ENCODE results near the gene VANGL2.

The VANGL2 gene

DNA sequence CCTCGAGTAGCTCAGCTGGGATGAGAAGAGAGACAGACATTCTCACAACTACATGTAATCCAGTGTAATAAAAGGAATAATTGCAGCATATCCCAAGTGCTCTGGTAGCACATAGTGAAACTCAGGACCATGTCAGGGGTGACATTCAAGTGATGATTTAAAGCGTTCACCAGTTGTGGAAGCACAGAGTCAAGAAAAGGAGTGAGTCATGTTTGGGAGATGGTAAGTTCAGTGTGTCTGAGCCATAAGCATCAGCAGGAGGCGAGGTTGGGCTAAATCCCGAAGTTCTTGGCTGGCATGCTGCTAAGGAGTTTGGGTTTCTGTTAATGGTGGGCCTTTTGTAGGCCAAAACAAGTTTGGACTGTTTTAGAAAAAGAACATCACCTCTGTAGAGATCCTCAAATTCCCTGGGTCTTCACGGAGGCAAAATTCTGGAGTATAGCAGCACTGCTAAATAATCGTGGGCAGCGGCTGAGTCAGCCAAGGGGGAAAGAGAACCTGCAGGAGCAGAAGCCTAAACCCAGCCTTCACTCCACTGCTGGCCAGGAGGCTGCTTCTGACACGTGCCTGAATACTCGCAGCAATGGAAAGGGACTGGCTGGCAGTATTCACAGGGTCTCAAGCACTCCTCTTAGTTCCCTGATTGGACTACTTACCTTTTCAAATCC, 40.7 kb upstream of the VANGL2 start:
- H3K27ac ChIP-seq, result no peak overlapping the region
- TF ChIP-seq, protein P1, sequence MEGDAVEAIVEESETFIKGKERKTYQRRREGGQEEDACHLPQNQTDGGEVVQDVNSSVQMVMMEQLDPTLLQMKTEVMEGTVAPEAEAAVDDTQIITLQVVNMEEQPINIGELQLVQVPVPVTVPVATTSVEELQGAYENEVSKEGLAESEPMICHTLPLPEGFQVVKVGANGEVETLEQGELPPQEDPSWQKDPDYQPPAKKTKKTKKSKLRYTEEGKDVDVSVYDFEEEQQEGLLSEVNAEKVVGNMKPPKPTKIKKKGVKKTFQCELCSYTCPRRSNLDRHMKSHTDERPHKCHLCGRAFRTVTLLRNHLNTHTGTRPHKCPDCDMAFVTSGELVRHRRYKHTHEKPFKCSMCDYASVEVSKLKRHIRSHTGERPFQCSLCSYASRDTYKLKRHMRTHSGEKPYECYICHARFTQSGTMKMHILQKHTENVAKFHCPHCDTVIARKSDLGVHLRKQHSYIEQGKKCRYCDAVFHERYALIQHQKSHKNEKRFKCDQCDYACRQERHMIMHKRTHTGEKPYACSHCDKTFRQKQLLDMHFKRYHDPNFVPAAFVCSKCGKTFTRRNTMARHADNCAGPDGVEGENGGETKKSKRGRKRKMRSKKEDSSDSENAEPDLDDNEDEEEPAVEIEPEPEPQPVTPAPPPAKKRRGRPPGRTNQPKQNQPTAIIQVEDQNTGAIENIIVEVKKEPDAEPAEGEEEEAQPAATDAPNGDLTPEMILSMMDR (conservative IDR thresholded peaks at IDR 0.05), result no peak

DNA sequence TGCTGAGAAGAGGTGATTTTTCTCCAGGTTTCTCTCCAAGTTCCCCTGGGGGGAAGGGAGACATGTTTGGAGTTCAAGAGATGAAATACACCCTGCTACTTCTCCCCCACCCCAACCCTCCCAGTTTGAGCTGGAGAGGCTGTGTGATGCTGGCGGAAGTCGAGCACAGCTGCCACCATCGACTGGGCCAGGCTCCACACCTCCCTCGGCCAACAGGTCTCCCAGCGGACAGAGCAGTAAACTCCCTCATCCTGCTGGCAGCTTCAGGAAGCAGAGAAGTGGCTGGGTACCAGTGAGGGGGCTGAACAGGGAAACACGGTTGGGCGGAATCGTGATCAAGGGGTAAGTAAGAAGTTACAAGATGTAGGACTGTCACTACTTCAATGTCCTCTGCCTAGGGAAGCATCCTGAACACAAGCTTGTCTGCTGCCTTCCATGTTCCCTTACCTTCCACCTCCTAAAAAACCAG, 40.1 kb upstream of the VANGL2 start:
- H3K27ac ChIP-seq, result no peak overlapping the region
- TF ChIP-seq, protein P1 (conservative IDR thresholded peaks at IDR 0.05), result no peak

DNA sequence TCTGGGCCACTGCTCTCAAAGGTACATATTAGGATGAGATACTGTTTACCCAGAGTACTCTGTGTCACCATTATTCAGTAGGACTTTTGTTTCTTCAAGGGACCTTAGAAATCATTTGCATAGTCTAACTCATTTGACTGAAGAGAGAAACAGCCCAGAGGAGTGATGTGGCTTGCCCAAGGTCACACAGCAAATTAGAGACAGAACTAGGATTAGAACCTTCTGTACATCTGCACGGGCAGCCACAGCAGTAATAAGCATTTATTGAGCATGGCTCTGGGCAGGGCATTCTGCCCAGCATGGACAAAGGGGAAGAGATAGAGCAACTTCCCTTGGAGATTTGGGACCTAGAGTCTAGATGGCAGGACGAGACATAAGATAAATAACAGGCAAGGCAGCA, 39.2 kb upstream of the VANGL2 start:
- no peak overlapping the region for H3K27ac ChIP-seq
- TF ChIP-seq, protein P1 (conservative IDR thresholded peaks at IDR 0.05), result no peak

DNA sequence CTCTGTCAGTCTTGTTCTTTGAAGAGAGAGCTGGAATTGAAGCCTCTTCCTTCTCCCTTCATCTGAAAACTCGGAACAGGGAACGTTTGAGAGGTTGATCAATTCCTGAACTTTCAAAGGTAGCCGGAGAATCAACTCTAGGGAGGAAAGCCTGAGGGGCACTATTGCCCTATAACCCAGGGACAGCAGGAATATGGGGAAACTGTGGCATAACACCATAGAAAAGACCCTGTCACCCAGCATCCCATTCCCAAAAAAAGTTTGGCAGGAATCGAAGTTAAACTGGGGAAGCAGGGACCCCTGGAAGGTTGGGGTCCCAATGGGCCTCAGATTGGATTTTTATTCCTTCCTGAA, 38.6 kb upstream of the VANGL2 start:
- TF ChIP-seq, protein P1 (conservative IDR thresholded peaks at IDR 0.05), result no peak
- no peak overlapping the region for H3K27ac ChIP-seq

DNA sequence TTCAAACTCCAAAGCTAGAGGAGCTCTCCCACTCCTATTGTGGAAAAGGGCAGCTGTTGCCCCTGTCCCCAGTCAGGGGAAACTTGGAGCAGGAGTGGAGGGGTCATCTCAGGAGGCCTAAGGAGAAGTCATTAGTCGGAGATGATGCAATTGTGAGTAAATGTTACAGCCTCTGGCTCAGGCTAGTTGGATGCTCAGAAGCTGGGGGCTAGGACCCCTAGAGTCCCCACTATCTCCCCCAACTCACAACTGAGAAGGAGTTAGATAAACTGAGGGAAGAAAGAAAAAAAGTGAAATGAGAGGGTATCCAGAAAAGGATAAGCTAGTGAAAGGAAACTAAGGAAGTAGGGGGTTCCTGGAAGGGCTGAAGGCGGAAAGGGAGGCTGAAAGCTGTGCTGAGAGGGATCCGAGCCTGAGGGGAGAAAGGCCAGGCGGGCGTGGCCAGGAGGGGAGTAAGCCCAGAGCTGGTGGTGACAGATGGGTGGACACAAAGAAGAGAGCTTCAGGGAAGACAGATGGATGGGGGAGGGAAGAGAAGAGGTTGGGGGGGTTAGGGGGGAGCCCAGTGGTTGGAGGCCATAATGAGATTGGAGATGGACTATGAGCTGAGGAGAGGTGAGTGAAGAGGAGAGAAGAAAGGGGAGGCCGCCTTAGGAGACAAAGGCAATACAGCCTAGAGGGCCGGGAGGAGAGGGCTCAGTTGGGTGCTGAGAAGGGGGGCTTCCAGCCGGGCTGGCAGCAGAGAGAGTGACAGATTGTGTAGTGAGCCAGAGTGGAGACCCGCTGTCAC, 38.0 kb upstream of the VANGL2 start:
- H3K27ac ChIP-seq, result no peak overlapping the region
- TF ChIP-seq, protein P1 (conservative IDR thresholded peaks at IDR 0.05), result no peak

DNA sequence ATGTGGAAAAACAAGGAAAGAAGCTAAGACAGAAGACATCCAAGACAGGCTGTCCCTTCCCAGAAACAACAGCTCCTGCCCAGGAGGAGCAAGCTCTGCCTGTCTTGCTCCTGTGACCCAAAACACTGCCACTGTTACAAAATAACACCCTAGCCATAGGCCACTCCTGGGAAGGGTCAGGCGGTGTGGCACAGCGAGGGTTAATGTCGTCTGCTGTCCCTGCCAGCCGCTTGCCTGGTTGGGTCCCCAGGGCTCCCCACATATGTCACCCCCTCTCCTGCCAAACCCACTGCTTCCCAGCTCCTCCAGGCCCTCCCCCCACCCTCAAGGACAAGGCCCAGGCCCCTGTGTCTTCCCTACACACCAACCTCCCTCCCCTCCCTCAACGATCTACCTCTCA, 37.4 kb upstream of the VANGL2 start:
- TF ChIP-seq, protein P1 (conservative IDR thresholded peaks at IDR 0.05), result no peak
- no peak overlapping the region for H3K27ac ChIP-seq

DNA sequence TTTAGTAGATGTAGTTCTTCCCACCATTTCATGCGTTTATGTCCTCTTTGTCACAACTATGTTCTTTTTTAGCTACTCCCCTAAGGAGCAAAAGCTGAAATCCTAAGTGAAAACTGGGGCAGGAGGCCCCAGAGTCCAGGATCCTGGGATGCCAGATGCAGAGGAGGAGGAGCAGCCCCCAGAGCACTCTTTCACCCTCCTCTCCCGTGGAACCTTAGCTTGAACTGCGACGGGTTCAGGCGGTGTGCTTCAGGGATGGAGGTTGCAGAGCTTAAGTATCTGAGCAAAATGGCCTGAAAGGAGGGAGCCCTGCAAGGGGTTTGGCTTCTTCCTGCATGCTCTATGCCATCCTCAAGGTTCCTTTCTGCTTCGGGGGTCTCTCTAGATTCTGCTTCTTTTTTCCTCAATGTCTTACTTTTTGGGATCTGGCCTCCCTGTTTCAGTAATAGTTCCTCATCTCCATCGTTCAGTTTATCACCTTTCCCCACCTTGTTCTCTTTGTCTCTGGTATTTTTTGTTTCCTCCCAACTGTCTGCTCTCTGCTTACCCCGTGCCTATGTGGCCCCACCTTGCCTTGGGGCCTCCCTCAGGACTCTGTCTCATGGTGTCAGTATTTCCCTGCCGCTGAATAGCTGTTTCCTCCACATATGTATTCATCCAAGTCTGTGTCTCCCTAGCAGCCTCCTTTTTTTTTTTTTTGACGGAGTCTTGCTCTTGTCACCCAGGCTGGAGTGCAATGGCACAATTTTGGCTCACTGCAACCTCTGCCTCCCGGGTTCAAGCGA, 36.2 kb upstream of the VANGL2 start:
- TF ChIP-seq, protein P1 (conservative IDR thresholded peaks at IDR 0.05), result no peak
- no peak overlapping the region for H3K27ac ChIP-seq
